GM19238 (cell line): ENCODE results near the gene WDR45B.
"Not testable (repeated sequence)": the region's sequence is repeated elsewhere in the genome, so short reads cannot be mapped to it uniquely, and the experiment has no call there.

ENCODE experiments used
- DNase-seq: peaks from one replicate; pipeline ENCODE4 v3.0.0; 2011; ENCODE audit warnings: low spot score; ENCODE audit not compliant: insufficient read length

WDR45B gene

GRCh38 chr17:82585935-82586575, 62.2 kb downstream of the WDR45B start:
- DNase-seq: not testable (repeated sequence)

GRCh38 chr17:82583720-82584234, 64.5 kb downstream of the WDR45B start:
- DNase-seq: no peak

GRCh38 chr17:82582709-82583108, 65.5 kb downstream of the WDR45B start:
- DNase-seq: no peak

GRCh38 chr17:82582213-82582612, 66.0 kb downstream of the WDR45B start:
- DNase-seq: no peak

- not testable (repeated sequence) for DNase-seq
Measured at GRCh38 chr17:82579969-82580368, 68.3 kb downstream of the WDR45B start.

GRCh38 chr17:82577300-82577699, 70.9 kb downstream of the WDR45B start:
- no peak for DNase-seq

GRCh38 chr17:82575581-82576221, 72.5 kb downstream of the WDR45B start:
- DNase-seq: not testable (repeated sequence)

GRCh38 chr17:82574041-82574440, 74.2 kb downstream of the WDR45B start:
- DNase-seq: no peak

GRCh38 chr17:82571855-82572254, 76.4 kb downstream of the WDR45B start:
- no peak for DNase-seq

GRCh38 chr17:82570277-82570676, 78.0 kb downstream of the WDR45B start:
- no peak for DNase-seq

GRCh38 chr17:82569621-82570020, 78.6 kb downstream of the WDR45B start:
- DNase-seq: no peak

GRCh38 chr17:82568997-82569393, 79.2 kb downstream of the WDR45B start:
- DNase-seq: no peak

GRCh38 chr17:82567286-82567685, 81.0 kb downstream of the WDR45B start:
- no peak for DNase-seq

GRCh38 chr17:82566129-82566960, 81.9 kb downstream of the WDR45B start:
- DNase-seq: no peak

- DNase-seq: no peak
Measured at GRCh38 chr17:82565551-82565950, 82.7 kb downstream of the WDR45B start.
